Neural progenitor cell (in vitro differentiated cells): Measurements from ENCODE around the gene BCAS3. TPM values are rescaled to one million over a fixed set of nuclear protein-coding genes. Genes with fewer than 3 reads are reported as not detected.

Source experiments
- DNase-seq: peaks from one replicate; pipeline ENCODE4 v3.0.0-alpha.2; 2016; ENCODE audit warnings: low spot score
- H2AFZ ChIP-seq: fragments of 200-600 bp; sonication (generic); replicated peaks from 2 replicates; pipeline ENCODE4 v1.6.1; 2016; ENCODE audit warnings: antibody characterized with exemption
- H3F3A ChIP-seq: fragments of 200-600 bp; sonication (generic); 2 replicates; pipeline ENCODE4 v1.6.1; 2016; ENCODE audit warnings: antibody characterized with exemption, low read depth
- H3K27ac ChIP-seq: fragments of 200-600 bp; sonication (generic); 2 replicates; pipeline ENCODE4 v1.5.1; 2016; ENCODE audit warnings: mild to moderate bottlenecking
- H3K27me3 ChIP-seq: fragments of 200-600 bp; sonication (generic); 2 replicates; pipeline ENCODE4 v1.6.1; 2016; ENCODE audit warnings: mild to moderate bottlenecking, moderate library complexity
- H3K36me3 ChIP-seq: fragments of 200-600 bp; sonication (generic); 2 replicates; pipeline ENCODE4 v1.5.1; 2016
- H3K4me1 ChIP-seq: fragments of 200-600 bp; sonication (generic); 2 replicates; pipeline ENCODE4 v1.6.1; 2016; ENCODE audit warnings: mixed run types
- H3K4me2 ChIP-seq: fragments of 200-600 bp; sonication (generic); 2 replicates; pipeline ENCODE4 v1.6.1; 2016
- H3K4me3 ChIP-seq: fragments of 200-600 bp; sonication (generic); 2 replicates; pipeline ENCODE4 v1.5.1; 2016
- H3K79me2 ChIP-seq: fragments of 200-600 bp; sonication (generic); 2 replicates; pipeline ENCODE4 v1.6.1; 2016; ENCODE audit warnings: low read depth
- H3K9ac ChIP-seq: fragments of 200-600 bp; sonication (generic); 2 replicates; pipeline ENCODE4 v1.6.1; 2016
- H3K9me3 ChIP-seq: fragments of 200-600 bp; sonication (generic); 2 replicates; pipeline ENCODE4 v1.5.1; 2016; ENCODE audit warnings: low read depth
- H4K20me1 ChIP-seq: fragments of 200-600 bp; sonication (generic); 2 replicates; pipeline ENCODE4 v1.6.1; 2016; ENCODE audit warnings: low read depth
- H3K27ac Mint-ChIP-seq: 3 replicates; pipeline ENCODE4 v1.8.0; 2021; ENCODE audit warnings: mixed read lengths
- H3K27me3 Mint-ChIP-seq: 2 replicates; pipeline ENCODE4 v1.8.0; 2022; ENCODE audit warnings: low read depth, mild to moderate bottlenecking, inconsistent platforms, moderate library complexity, mixed read lengths; ENCODE audit not compliant: insufficient read depth
- H3K36me3 Mint-ChIP-seq: 3 replicates; pipeline ENCODE4 v1.8.0; 2021; ENCODE audit warnings: mixed read lengths
- H3K4me1 Mint-ChIP-seq: 3 replicates; pipeline ENCODE4 v1.8.0; 2021; ENCODE audit warnings: mixed read lengths
- H3K4me3 Mint-ChIP-seq: 3 replicates; pipeline ENCODE4 v1.8.0; 2021; ENCODE audit warnings: mild to moderate bottlenecking, moderate library complexity, mixed read lengths
- H3K9me3 Mint-ChIP-seq: 3 replicates; pipeline ENCODE4 v1.8.0; 2020; ENCODE audit warnings: mixed read lengths
- CTCF ChIP-seq: fragments of 200-600 bp; sonication (generic); IDR thresholded peaks from 2 replicates; pipeline ENCODE4 v1.5.1; 2017; ENCODE audit warnings: antibody characterized with exemption, mild to moderate bottlenecking
- EZH2 ChIP-seq: fragments of 200-600 bp; sonication (generic); IDR thresholded peaks from 2 replicates; pipeline ENCODE4 v1.6.1; 2017; ENCODE audit warnings: antibody characterized with exemption, mild to moderate bottlenecking, moderate library complexity
- EZH2phosphoT487 ChIP-seq: fragments of 200-600 bp; sonication (generic); IDR thresholded peaks from 2 replicates; pipeline ENCODE4 v1.6.1; 2017; ENCODE audit warnings: antibody characterized with exemption
- total RNA-seq: library from RNA; depleted of rRNA; stranded (reverse); fragments of >200 nt; gene quantifications from 2 replicates; pipeline ENCODE4 v1.2.3, GENCODE V29; 2015; ENCODE audit warnings: low replicate concordance

Gene BCAS3
- total RNA-seq, 1 donor from 2014 or later, result 60.9 TPM

- no peak for DNase-seq
- H3K9me3 ChIP-seq, result no peaks in the 10 kb centered on the region
These were observed 461.6 kb downstream of the BCAS3 start for GRCh38 chr17:61139219-61139618.

GRCh38 chr17:61140081-61140786 lies 462.6 kb downstream of the BCAS3 start:
- H2AFZ ChIP-seq, result no peak overlapping the region
- Mint-ChIP-seq H3K27me3 (no peaks in the 10 kb centered on the region), H3K4me3 (no peak overlapping the region), H3K9me3 (no peaks in the 10 kb centered on the region), H3K36me3 (no peaks in the 10 kb centered on the region), H3K4me1 (peaks cover 9% of the 10 kb centered on the region), H3K27ac (no peak overlapping the region)
- H4K20me1 ChIP-seq, result no peaks in the 10 kb centered on the region
- no peak overlapping the region for H3K4me3 ChIP-seq
- H3K9me3 ChIP-seq, result no peaks in the 10 kb centered on the region
- TF ChIP-seq EZH2 (no peak), EZH2phosphoT487 (no peak), CTCF (no peak)
- no peaks in the 10 kb centered on the region for H3K36me3 ChIP-seq
- no peaks in the 10 kb centered on the region for H3F3A ChIP-seq
- no peak overlapping the region for H3K27ac ChIP-seq
- no peaks in the 10 kb centered on the region for H3K79me2 ChIP-seq
- no peak for DNase-seq
- peaks cover 8% of the 10 kb centered on the region for H3K4me1 ChIP-seq
- no peak overlapping the region for H3K9ac ChIP-seq
- H3K4me2 ChIP-seq, result no peak overlapping the region
- H3K27me3 ChIP-seq, result no peaks in the 10 kb centered on the region

More at GRCh38 chr17:61139219-61139618, 461.6 kb downstream of the BCAS3 start:
- Histone ChIP-seq H3K4me2 (no peak overlapping the region), H3K79me2 (no peaks in the 10 kb centered on the region), H3K36me3 (no peaks in the 10 kb centered on the region), H3K4me1 (no peaks in the 10 kb centered on the region), H3K27ac (no peak overlapping the region), H3F3A (no peaks in the 10 kb centered on the region), H3K27me3 (no peaks in the 10 kb centered on the region), H3K9ac (no peak overlapping the region), H3K4me3 (no peak overlapping the region), H2AFZ (no peak overlapping the region), H4K20me1 (no peaks in the 10 kb centered on the region)
- Mint-ChIP-seq H3K36me3 (no peaks in the 10 kb centered on the region), H3K4me1 (no peaks in the 10 kb centered on the region), H3K27me3 (no peaks in the 10 kb centered on the region), H3K4me3 (no peak overlapping the region), H3K9me3 (no peaks in the 10 kb centered on the region), H3K27ac (no peak overlapping the region)
- no peak for TF ChIP-seq CTCF
- no peak for TF ChIP-seq EZH2phosphoT487
- no peak for TF ChIP-seq EZH2

GRCh38 chr17:61143026-61143425 lies 465.4 kb downstream of the BCAS3 start:
- Histone ChIP-seq H3K36me3 (no peaks in the 10 kb centered on the region), H3K4me1 (peaks cover 16% of the 10 kb centered on the region), H3K27ac (no peak overlapping the region), H3F3A (no peaks in the 10 kb centered on the region), H3K4me2 (no peak overlapping the region), H3K27me3 (no peaks in the 10 kb centered on the region), H2AFZ (no peak overlapping the region), H3K9ac (no peak overlapping the region), H3K4me3 (no peak overlapping the region), H4K20me1 (no peaks in the 10 kb centered on the region), H3K9me3 (no peaks in the 10 kb centered on the region), H3K79me2 (no peaks in the 10 kb centered on the region)
- TF ChIP-seq CTCF, result no peak
- no peak for TF ChIP-seq EZH2phosphoT487
- TF ChIP-seq EZH2, result no peak
- Mint-ChIP-seq H3K27ac (no peak overlapping the region), H3K4me1 (peaks cover 21% of the 10 kb centered on the region), H3K9me3 (no peaks in the 10 kb centered on the region), H3K27me3 (peaks cover 3% of the 10 kb centered on the region), H3K4me3 (no peak overlapping the region), H3K36me3 (no peaks in the 10 kb centered on the region)
- no peak for DNase-seq
